ENCODE results near the gene WASF3.

- TF ChIP-seq CTCF (conservative IDR thresholded peaks at IDR 0.05) (no peak), EZH2 (IDR thresholded peaks at IDR 0.05; ENCODE audit: low read depth) (no peak)
These were observed 41.9 kb downstream of the WASF3 start for GRCh38 chr13:26599403-26599802.
